Stimulated activated CD8-positive, alpha-beta memory T cell treated with anti-CD3 and anti-CD28 coated beads, Interleukin-15, amount 100 ng/mL, for 48 hours (primary cell): ENCODE data around the gene TBC1D21.

ENCODE experiments used
- DNase-seq, 2 donors: peaks; one replicate each; pipeline ENCODE4 v3.0.0-alpha.2; 2020; ENCODE audit warnings: low read depth in 2 of 2

TBC1D21 gene

GRCh38 chr15:73873456-73873855 is at the start of gene TBC1D21:
TSS of gene TBC1D21 (plus strand) at chr15:73873564. CDS start at chr15:73873710, 146 bp downstream.
- DNase-seq, result no peak

DNA sequence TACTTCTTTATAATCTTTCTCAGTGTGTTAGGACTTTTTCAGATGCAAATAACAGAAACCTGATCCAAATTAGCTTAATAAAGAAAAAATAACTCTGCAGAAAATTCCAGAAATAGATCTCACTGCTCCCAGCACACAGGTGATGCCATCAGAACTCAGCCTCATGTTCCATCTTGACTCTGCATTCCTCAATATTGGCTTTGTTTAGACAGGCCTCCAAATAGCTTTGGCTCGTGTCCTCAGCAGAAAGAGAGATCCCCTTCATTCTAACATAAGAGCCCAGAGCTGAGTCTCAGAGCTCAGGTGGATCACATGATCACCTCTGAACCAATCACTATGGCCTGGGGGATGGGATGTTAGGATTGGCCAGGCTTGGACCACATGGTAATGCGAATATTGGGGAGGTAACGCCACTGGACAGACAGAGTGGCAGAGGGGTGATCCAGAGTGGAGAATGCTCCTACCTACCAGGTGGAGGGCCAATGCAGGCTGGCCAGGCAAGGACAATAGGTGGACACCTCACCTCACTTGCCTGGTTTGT is 46.6 kb upstream of the TBC1D21 start:
- no peak for DNase-seq

- no peak for DNase-seq
Observed at GRCh38 chr15:73829523-73829922, 43.8 kb upstream of the TBC1D21 start.

GRCh38 chr15:73832657-73833056 is 40.7 kb upstream of the TBC1D21 start:
- DNase-seq, result no peak

- DNase-seq, result no peak
Observed at GRCh38 chr15:73836845-73837244, 36.5 kb upstream of the TBC1D21 start.

GRCh38 chr15:73838831-73839426 is 34.4 kb upstream of the TBC1D21 start:
- DNase-seq, result no peak

DNA sequence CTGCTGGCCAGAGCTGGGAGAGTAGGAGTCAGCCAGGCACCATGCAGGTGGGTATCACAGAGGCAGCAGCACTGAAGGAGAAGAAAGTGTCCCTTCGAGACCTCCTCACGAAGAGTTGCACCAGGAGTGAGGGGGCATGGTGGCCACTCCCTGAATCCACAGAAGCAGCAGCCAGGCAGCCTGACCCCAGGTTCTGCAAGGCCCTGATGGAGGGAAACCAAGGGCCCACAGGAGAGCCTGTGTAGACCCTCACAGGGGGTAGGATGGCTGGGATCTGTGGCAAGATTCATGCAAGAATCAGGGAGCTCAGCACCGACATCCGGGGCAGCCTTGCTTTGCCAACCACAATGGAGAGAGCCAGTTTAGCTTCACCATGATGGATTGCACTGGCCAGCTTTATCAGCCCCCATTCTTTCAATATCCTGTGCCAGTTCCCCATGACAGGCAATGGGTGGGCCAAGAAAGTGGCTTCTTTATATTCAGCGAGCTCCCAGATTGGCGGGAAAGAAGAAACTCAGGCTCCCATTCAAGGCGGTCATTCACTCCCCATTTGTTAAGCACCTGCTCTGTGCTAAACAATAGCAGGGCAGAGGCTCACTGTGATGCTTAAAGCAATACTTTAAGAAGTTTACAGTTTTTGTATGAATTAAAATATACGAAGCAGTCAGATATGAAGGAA is 33.5 kb upstream of the TBC1D21 start:
- DNase-seq, result no peak

DNA sequence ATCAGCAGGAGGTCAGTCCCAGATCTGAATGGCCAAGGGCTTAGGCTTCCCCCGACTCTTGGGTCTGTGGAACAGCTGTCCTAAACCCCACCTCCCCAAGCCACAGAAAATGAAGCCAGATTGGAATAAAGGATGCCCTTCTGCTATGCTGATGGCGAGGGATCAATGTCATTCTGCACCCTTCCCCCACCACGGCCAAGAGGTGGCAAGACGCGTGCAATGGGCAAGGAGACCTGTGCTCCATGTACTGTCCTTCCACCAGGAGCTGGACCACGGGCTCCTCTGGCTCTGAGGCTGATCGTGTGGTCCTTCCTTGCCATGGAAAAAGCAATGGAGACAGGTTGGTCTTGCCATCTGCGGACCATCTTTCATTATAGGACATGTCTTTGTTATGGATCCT is 32.6 kb upstream of the TBC1D21 start:
- DNase-seq, result no peak

DNA sequence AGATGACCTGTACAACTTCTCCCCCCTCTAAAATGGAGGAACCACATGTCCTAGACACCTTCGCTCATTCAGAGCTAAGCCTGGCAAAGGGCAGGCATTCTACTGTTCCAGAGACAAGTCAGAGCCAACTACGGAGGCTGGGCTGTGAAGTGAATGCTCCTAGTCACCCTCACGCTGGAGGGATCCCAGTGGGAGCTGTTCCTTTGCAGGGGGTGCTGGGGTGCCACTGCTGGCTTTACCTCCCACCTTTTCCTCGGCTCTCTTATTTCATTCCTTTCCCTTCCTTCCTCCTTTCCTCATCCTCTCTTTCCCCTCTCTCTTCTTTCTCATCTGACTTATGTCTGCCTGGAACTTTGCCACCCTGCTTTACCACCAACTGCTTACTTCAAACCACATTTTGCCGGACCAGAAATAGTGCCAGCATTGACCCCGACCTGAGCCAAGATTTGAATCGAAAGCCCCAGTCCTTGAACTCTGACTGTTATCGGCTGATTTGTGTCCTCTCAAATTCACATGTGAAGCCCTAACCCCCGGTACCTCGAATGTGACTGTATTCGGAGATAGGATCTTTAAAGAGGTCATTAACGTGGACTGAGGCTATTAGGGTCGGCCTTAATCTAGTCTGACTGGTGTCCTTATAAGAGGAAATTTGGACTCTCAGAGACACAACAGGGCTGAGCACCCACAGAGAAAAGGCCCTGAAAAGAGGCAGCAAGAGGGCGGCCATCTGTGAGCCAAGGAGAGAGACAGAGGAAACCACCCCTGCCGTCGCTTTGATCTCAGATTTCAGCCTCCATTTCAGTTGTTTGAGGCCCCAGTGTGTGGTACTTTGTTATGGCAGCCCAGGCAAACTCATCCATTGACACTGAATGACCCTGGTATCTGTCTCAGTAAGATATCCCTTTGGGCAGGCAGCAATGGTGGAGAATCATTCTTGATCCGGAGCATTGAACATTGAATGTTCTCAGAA is 31.3 kb upstream of the TBC1D21 start:
- no peak for DNase-seq

GRCh38 chr15:73843787-73844186 is 29.6 kb upstream of the TBC1D21 start:
- DNase-seq, result no peak

DNA sequence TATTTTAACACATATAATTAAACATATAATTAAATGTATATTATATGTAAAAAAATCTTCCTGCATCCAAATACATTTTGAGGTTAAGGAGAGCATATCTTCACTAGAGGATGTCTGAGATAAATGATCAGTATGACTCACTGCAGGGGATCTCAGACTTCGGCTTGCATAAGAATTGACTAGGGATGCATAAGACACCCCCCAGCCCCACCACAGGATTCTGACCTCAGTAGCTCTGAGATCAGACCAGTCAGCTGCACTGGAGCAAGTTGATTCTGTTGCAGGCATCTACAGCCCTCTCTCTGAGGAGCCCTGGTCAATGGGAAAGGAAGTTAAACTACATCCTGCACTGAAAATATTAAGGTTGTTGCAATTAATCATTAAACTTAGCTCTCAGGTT is 29.0 kb upstream of the TBC1D21 start:
- no peak for DNase-seq

DNA sequence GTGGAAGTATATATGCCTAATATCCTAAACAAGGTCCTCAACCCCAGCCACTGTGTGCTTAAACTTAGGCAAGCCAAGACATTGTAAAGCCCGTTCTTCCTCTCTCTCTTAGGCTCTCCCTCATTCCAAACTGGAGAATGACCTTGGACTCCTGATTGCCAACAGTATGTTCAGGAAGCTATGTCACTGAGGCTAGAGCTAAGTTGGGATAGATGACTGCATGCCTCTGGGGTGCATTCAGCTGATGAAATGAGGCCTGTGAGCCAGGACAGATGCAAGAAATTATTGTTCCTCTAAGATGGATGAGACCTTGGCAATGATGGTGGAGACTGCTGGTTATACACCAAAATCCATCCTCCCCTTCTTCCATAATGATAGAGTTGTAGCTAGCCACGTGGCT is 27.9 kb upstream of the TBC1D21 start:
- no peak for DNase-seq

DNA sequence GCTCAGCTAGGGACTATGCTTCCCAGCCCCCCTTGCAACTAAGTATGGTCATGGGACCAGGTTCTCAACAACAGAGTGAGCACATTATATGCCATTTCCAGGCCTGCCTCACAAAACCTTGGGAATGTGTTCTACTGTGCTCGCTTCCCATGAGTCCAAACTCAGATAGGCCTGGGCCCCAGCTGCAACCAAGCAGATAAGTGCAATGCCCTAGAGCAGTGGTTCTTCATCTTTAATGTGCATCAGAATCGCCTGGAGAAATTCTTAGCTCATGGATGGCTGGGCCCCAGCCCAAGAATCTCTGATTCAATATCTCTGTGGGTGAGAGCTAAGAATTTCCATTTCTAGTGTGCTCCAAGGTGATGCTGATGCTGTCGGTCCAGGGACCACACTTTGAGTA is 27.5 kb upstream of the TBC1D21 start:
- DNase-seq, result no peak

GRCh38 chr15:73849641-73850040 is 23.7 kb upstream of the TBC1D21 start:
- no peak for DNase-seq

DNA sequence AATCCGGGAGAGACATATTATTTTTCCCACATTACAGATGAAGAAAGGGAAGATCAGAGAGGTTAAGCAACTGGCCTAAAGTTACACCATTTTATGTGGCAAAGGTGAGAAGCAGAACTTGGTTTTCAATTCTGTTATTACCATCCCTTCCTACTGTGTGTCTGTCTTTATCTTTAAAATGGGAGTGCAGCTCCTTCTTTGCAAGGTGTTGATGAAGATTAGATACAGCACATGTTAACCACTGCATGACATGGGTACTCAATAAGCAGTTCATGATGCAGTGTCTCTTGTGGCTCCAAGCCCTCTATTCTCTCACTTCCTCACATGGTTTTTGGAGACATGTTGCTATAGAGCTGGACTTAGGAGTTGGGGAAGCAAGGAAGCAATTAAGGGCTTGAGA is 23.1 kb upstream of the TBC1D21 start:
- no peak for DNase-seq

DNA sequence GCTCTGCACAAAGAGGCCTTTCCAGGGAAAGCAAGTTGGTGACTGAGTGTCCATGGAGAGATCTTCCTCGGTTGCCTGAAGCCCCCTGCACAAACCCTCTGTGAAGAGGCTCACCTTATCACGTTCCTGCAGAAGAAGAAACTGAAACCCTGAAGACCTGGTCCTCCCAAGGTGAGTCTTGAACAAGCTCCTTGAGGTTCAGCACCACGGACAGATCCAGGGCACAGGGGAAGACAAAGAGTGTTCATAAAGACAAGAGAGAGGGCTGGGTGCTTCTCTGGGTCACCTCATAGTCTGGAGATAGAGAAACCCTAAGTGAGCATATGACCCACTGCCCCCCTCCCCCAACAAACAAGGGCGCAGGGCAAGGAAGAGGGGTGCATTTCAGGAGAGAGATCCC is 21.7 kb upstream of the TBC1D21 start:
- DNase-seq, result peak in 1 of 2 donors; percentile 4

DNA sequence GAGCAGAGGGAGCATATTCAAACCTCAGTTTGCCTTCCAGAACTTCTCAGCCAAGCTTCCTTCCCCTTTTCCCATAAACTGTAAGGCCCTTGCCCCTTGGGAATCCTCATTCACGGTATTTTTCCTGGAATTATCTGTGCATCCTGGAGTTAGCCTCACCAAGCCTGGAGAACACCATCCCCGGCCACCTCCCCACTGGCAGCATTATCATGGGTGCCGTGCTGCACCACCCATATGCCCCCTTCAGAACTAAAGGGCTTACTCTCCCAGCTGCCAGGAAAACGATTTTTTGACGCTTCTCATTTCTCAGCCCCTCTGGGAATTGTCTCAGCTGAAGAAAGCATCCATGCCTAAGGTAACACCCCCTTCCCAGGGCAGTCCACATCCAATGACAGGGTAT is 20.9 kb upstream of the TBC1D21 start:
- DNase-seq, result no peak

- DNase-seq, result no peak
Observed at GRCh38 chr15:73854265-73854664, 19.1 kb upstream of the TBC1D21 start.

GRCh38 chr15:73856458-73857192 is 16.7 kb upstream of the TBC1D21 start:
- DNase-seq, result no peak

DNA sequence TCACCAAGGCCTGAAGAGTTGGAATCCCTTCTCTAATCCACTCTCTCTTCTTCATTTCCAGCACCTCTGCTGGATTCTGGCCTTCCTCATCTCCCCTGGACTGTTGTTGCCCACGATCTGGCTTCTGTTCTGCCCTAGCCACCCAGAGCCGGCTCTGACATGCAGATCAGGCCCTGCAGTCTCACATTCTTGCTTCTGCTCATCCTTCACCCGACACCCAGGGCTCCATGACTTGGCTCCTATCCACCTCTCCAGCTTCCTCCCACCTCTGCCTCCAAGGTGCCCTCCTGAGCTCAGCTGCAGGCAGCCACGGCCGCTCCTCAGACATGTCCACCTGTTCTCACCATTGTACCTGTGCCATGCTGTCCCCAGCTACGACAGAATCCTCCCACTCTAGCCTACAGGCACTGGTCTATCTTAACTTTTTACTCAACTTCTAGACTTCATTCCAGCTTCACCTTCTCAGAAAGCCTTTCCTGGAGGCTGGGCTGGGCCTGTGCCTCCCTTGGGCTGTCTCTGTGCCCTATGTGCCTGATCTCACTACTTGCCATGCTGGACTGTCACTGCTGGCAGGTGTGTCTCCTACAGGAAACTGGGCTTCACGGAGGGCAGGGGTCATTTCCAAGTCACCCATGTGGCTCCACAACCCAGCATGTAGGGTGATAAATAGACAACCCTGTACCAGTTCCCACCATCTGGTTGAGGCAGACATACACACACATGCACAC is 16.0 kb upstream of the TBC1D21 start:
- DNase-seq, result no peak

- DNase-seq, result no peak
Observed at GRCh38 chr15:73858062-73858461, 15.3 kb upstream of the TBC1D21 start.
